GM18498 (cell line): Measurements from ENCODE around the gene TSNAXIP1.
A peak's percentile ranks its signal among the peaks of the same experiment; 100 is the strongest.

ENCODE experiments used
- ATAC-seq: cut with Tn5 transposase; IDR thresholded peaks from one replicate; pipeline ENCODE4 v1.9.1; 2021; ENCODE audit warnings: mild to moderate bottlenecking, moderate library complexity; ENCODE audit not compliant: unreplicated experiment

TSNAXIP1 gene

GRCh38 chr16:67806428-67807147, at the start of gene TSNAXIP1, which contains the start of gene RANBP10:
TSS of gene TSNAXIP1 (plus strand) at chr16:67806889. CDS start at chr16:67807150, 261 bp downstream.
TSS of gene RANBP10 (minus strand) at chr16:67806560. CDS start at chr16:67806536, 24 bp downstream.
- ATAC-seq: peak; percentile 90

GRCh38 chr16:67758006-67758405, 48.7 kb upstream of the TSNAXIP1 start:
- ATAC-seq: no peak

- no peak for ATAC-seq
Measured at GRCh38 chr16:67758966-67759365, 47.7 kb upstream of the TSNAXIP1 start.

- no peak for ATAC-seq
Measured at GRCh38 chr16:67760206-67760955, 46.3 kb upstream of the TSNAXIP1 start.

GRCh38 chr16:67760956-67761230, 45.8 kb upstream of the TSNAXIP1 start:
- ATAC-seq: no peak

GRCh38 chr16:67761924-67762323, 44.8 kb upstream of the TSNAXIP1 start:
- no peak for ATAC-seq

GRCh38 chr16:67762385-67762784, 44.3 kb upstream of the TSNAXIP1 start:
- ATAC-seq: no peak

- no peak for ATAC-seq
Measured at GRCh38 chr16:67763066-67763465, 43.6 kb upstream of the TSNAXIP1 start.

- no peak for ATAC-seq
Measured at GRCh38 chr16:67764158-67764667, 42.5 kb upstream of the TSNAXIP1 start.

GRCh38 chr16:67766291-67766690, 40.4 kb upstream of the TSNAXIP1 start:
- ATAC-seq: no peak

GRCh38 chr16:67767953-67768352, 38.7 kb upstream of the TSNAXIP1 start:
- no peak for ATAC-seq

GRCh38 chr16:67770346-67770991, 36.2 kb upstream of the TSNAXIP1 start:
- no peak for ATAC-seq

- ATAC-seq: no peak
Measured at GRCh38 chr16:67773099-67773498, 33.6 kb upstream of the TSNAXIP1 start.

- no peak for ATAC-seq
Measured at GRCh38 chr16:67773569-67774456, 32.9 kb upstream of the TSNAXIP1 start.

GRCh38 chr16:67774457-67774853, 32.2 kb upstream of the TSNAXIP1 start:
- no peak for ATAC-seq

GRCh38 chr16:67775273-67775672, 31.4 kb upstream of the TSNAXIP1 start:
- no peak for ATAC-seq

GRCh38 chr16:67779256-67780014, 27.3 kb upstream of the TSNAXIP1 start:
- ATAC-seq: no peak

GRCh38 chr16:67780847-67781564, 25.7 kb upstream of the TSNAXIP1 start:
- no peak for ATAC-seq

- ATAC-seq: peak; percentile 69
Measured at GRCh38 chr16:67781565-67781921, 25.1 kb upstream of the TSNAXIP1 start.
